ENCODE data around the gene ADAMTS3.
A peak's percentile ranks its signal among the peaks of the same experiment; 100 is the strongest.

Gene ADAMTS3

GRCh38 chr4:72587334-72587733, 18.3 kb upstream of the ADAMTS3 start:
- no peak for TF ChIP-seq CTCF (IDR thresholded peaks at IDR 0.05; ENCODE audit: insufficient read depth, low read depth, low read length, missing control alignments)
- H3K4me3 ChIP-seq (ENCODE audit: low read length), result no peak overlapping the region
- no peak for DNase-seq (ENCODE audit: low read depth)

- TF ChIP-seq CTCF (IDR thresholded peaks at IDR 0.05; ENCODE audit: insufficient read depth, low read depth, low read length, missing control alignments), result no peak
- no peak for DNase-seq (ENCODE audit: low read depth)
- H3K4me3 ChIP-seq (ENCODE audit: low read length), result no peak overlapping the region
These were observed 13.8 kb upstream of the ADAMTS3 start for GRCh38 chr4:72582853-72583252.

GRCh38 chr4:72577211-72577610, 8.2 kb upstream of the ADAMTS3 start:
- no peak overlapping the region for H3K4me3 ChIP-seq (ENCODE audit: low read length)
- DNase-seq (ENCODE audit: low read depth), result no peak
- no peak for TF ChIP-seq CTCF (IDR thresholded peaks at IDR 0.05; ENCODE audit: insufficient read depth, low read depth, low read length, missing control alignments)

- H3K4me3 ChIP-seq (ENCODE audit: low read length), result no peak overlapping the region
- TF ChIP-seq CTCF (IDR thresholded peaks at IDR 0.05; ENCODE audit: insufficient read depth, low read depth, low read length, missing control alignments), result no peak
- no peak for DNase-seq (ENCODE audit: low read depth)
These were observed 2.3 kb upstream of the ADAMTS3 start for GRCh38 chr4:72571337-72571736.

GRCh38 chr4:72569719-72570235, 756 bp upstream of the ADAMTS3 start:
- no peak overlapping the region for H3K4me3 ChIP-seq (ENCODE audit: low read length)
- TF ChIP-seq CTCF (IDR thresholded peaks at IDR 0.05; ENCODE audit: insufficient read depth, low read depth, low read length, missing control alignments), result no peak
- DNase-seq (ENCODE audit: low read depth), result no peak

GRCh38 chr4:72567821-72568675, 973 bp downstream of the ADAMTS3 start:
- DNase-seq (ENCODE audit: low read depth), result peak; percentile 78
- peak; percentile 55 for TF ChIP-seq CTCF (IDR thresholded peaks at IDR 0.05; ENCODE audit: insufficient read depth, low read depth, low read length, missing control alignments)

More at GRCh38 chr4:72567821-72568675, 973 bp downstream of the ADAMTS3 start:
- peak overlapping the region; percentile 59 for H3K4me3 ChIP-seq (ENCODE audit: low read length)

Measured in epithelial cell of esophagus (primary cell).